Body of pancreas (tissue), 4 donors: ENCODE results near the gene SON. TPM values are rescaled to one million over a fixed set of nuclear protein-coding genes. Genes with fewer than 3 reads are reported as not detected.
"Not testable (repeated sequence)": the region's sequence is repeated elsewhere in the genome, so short reads cannot be mapped to it uniquely, and the experiment has no call there.

Experiments used
- ATAC-seq: fragments of 150-250 bp; one replicate; pipeline ENCODE4 v1.9.1; 2016
- DNase-seq, 4 donors: peaks; one replicate each; pipeline ENCODE4 v3.0.0-alpha.2; 2019
- H3K27ac ChIP-seq, 4 donors: fragments of 200-600 bp; sonication (generic); 1 replicate in 3 of 4; 2 replicates in 1 of 4; pipeline versions ENCODE4 v1.5.1 to v1.6.1; 2016 to 2019; ENCODE audit warnings: mild to moderate bottlenecking in 1 of 4, mixed read lengths in 1 of 4, moderate library complexity in 1 of 4
- H3K27me3 ChIP-seq, 2 donors: fragments of 200-600 bp; sonication (generic); one replicate each; pipeline ENCODE4 v1.6.0; 2016; ENCODE audit warnings: mild to moderate bottlenecking in 1 of 2
- H3K36me3 ChIP-seq, 2 donors: fragments of 200-600 bp; sonication (generic); replicated peaks in 1 of 2; 2 replicates each; pipeline ENCODE4 v1.5.1; 2016; ENCODE audit warnings: low read depth in 2 of 2; ENCODE audit not compliant: insufficient read depth in 1 of 2
- H3K4me1 ChIP-seq: fragments of 200-600 bp; sonication (generic); one replicate; pipeline ENCODE4 v1.6.0; 2016
- H3K4me3 ChIP-seq, 2 donors: fragments of 200-600 bp; sonication (generic); 1 replicate in 1 of 2; 2 replicates in 1 of 2; pipeline ENCODE4 v1.5.1; 2016 to 2019
- H3K9me3 ChIP-seq, 3 donors: fragments of 200-600 bp; sonication (generic); 1 replicate in 2 of 3; 2 replicates in 1 of 3; pipeline ENCODE4 v1.5.1; 2016
- POLR2A ChIP-seq, 3 donors: fragments of 450-650 bp; IDR thresholded peaks; one replicate each; pipeline ENCODE4 v1.6.1; 2016; ENCODE audit warnings: antibody characterized with exemption in 3 of 3, mild to moderate bottlenecking in 2 of 3
- WGBS, 2 donors: methylation state at CpG; one replicate each; pipeline ENCODE4 v1.1.5; 2017; 5-methylcytosine and 5-hydroxymethylcytosine counted together
- intact Hi-C: fragments of 100-400 bp; cut with DNase I; formaldehyde crosslinking; loops from one replicate; pipeline ENCODE4 v1.15.1; 2023
- total RNA-seq, 2 donors: library from RNA; depleted of rRNA; stranded (reverse); fragments of >200 nt; gene quantifications; one replicate each; pipeline ENCODE4 v1.1.0, GENCODE V29; 2016
- TF ChIP-seq, protein P1 (sequence below), 7 experiments: fragments of 450-650 bp in 4 of 7; fragments of 200-600 bp in 3 of 7; sonication (generic) in 3 of 7; IDR thresholded peaks; one replicate each; pipeline ENCODE4 v1.5.1; 2016 to 2019; ENCODE audit warnings: antibody characterized with exemption in 7 of 7

The SON gene
- total RNA-seq, 2 donors from 2014 or later, result 118 to 235 TPM

DNA sequence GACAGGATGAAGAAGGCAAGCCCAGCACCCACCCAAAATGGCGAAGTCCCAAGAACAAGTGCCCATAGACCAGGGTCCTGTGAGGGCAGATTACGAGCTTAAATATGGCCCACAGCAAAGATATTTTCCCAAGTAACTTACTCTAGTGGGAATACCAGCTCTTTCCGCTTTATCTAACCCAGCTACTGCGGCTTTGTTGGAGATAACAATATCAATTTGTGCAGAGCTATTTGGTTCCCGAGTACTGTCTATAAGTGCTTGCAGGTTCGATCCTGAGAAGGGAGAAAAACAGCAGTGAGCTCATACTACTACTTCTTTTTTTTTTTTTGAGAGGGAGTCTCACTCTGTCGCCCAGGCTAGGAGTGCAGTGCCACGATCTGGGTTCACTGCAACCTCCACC, 37.0 kb upstream of the SON start:
- peaks cover 0 to 24% of the 10 kb centered on the region in 2 donors for H3K36me3 ChIP-seq
- H3K4me3 ChIP-seq, result no peak overlapping the region
- TF ChIP-seq, protein P1, sequence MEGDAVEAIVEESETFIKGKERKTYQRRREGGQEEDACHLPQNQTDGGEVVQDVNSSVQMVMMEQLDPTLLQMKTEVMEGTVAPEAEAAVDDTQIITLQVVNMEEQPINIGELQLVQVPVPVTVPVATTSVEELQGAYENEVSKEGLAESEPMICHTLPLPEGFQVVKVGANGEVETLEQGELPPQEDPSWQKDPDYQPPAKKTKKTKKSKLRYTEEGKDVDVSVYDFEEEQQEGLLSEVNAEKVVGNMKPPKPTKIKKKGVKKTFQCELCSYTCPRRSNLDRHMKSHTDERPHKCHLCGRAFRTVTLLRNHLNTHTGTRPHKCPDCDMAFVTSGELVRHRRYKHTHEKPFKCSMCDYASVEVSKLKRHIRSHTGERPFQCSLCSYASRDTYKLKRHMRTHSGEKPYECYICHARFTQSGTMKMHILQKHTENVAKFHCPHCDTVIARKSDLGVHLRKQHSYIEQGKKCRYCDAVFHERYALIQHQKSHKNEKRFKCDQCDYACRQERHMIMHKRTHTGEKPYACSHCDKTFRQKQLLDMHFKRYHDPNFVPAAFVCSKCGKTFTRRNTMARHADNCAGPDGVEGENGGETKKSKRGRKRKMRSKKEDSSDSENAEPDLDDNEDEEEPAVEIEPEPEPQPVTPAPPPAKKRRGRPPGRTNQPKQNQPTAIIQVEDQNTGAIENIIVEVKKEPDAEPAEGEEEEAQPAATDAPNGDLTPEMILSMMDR (IDR thresholded peaks at IDR 0.05), result no peak
- no peak for TF ChIP-seq POLR2A (IDR thresholded peaks at IDR 0.05)
- intact Hi-C loops, result no loop called here
- no peak for ATAC-seq
- H3K9me3 ChIP-seq, result no peaks in the 10 kb centered on the region
- H3K4me1 ChIP-seq, result no peaks in the 10 kb centered on the region
- no peaks in the 10 kb centered on the region for H3K27me3 ChIP-seq
- WGBS, 2 donors, result 93 to 97% methylated on average over 8 of the region's 8 CpGs
- DNase-seq, result no peak
- no peak overlapping the region for H3K27ac ChIP-seq

DNA sequence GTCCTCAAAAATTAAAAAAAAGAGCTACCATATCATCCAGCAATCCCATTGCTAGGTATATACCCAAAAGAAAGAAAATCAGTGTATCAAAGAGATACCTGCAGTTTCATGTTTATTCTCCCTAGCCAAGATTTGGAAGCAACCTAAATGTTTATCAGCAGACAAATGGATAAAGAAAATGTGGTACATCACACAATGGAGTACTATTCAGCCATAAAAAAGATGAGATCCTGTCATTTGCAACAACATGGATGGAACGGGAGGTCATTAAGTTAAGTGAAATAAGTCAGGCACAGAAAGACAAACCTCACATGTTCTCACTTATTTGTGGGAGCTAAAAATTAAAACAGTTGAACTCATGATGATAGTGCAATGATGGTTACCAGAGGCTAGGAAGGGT, 35.8 kb upstream of the SON start:
- H3K27ac ChIP-seq, H3K4me1 ChIP-seq, H3K9me3 ChIP-seq, H3K4me3 ChIP-seq, H3K27me3 ChIP-seq, ATAC-seq, DNase-seq, intact Hi-C loops: not testable (repeated sequence)
- 94 to 100% methylated on average over 1 of the region's 1 CpG for WGBS, 2 donors
- H3K36me3 ChIP-seq, result peaks cover 0 to 27% of the 10 kb centered on the region in 2 donors

DNA sequence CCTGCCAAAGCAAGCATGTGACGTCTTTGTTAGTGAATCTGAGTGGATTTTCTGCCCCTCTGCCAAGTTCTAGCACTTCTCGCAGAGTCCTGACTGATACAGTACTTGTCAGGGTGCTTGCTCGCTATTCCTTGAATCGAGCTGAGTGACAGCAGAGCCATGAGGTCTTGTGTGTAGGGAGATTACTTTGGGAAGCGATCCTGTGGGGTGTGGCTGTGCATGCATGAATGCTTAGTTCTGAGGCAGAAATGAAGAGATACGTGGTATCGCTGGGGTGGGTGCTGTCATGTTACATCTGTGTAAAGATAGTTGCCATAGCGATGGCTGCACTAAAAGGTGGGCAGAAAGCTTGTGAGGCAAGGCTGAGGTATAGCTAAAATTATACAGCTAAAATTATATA, 32.0 kb upstream of the SON start:
- Histone ChIP-seq H3K4me3 (no peak overlapping the region), H3K27ac (no peak overlapping the region), H3K4me1 (no peaks in the 10 kb centered on the region), H3K9me3 (no peaks in the 10 kb centered on the region), H3K36me3 (peaks cover 0 to 32% of the 10 kb centered on the region in 2 donors), H3K27me3 (no peaks in the 10 kb centered on the region)
- intact Hi-C loops, result no loop called here
- TF ChIP-seq, protein P1 (IDR thresholded peaks at IDR 0.05), result no peak
- no peak for TF ChIP-seq POLR2A (IDR thresholded peaks at IDR 0.05)
- 95 to 96% methylated on average over 8 of the region's 8 CpGs for WGBS, 2 donors
- no peak for DNase-seq
- no peak for ATAC-seq

- Histone ChIP-seq H3K9me3 (no peaks in the 10 kb centered on the region), H3K36me3 (peaks cover 0 to 36% of the 10 kb centered on the region in 2 donors), H3K4me1 (no peaks in the 10 kb centered on the region), H3K27ac (no peak overlapping the region), H3K27me3 (no peaks in the 10 kb centered on the region), H3K4me3 (no peak overlapping the region)
- DNase-seq (no peak), ATAC-seq (no peak)
- WGBS, 2 donors, result 95 to 96% methylated on average over 4 of the region's 4 CpGs
- TF ChIP-seq, protein P1 (IDR thresholded peaks at IDR 0.05), result no peak
- no peak for TF ChIP-seq POLR2A (IDR thresholded peaks at IDR 0.05)
- intact Hi-C loops, result no loop called here
Observed at GRCh38 chr21:33511639-33512038, 31.2 kb upstream of the SON start.

GRCh38 chr21:33512481-33512880, 30.4 kb upstream of the SON start:
- no peak for ATAC-seq
- no peaks in the 10 kb centered on the region for H3K27me3 ChIP-seq
- intact Hi-C loops, result no loop called here
- peaks cover 7 to 42% of the 10 kb centered on the region in 2 donors for H3K36me3 ChIP-seq
- WGBS, 2 donors, result 98% methylated on average over 3 of the region's 3 CpGs
- no peaks in the 10 kb centered on the region for H3K4me1 ChIP-seq
- H3K4me3 ChIP-seq, result no peak overlapping the region
- DNase-seq, result no peak
- no peaks in the 10 kb centered on the region for H3K9me3 ChIP-seq
- TF ChIP-seq, protein P1 (IDR thresholded peaks at IDR 0.05), result no peak
- TF ChIP-seq POLR2A (IDR thresholded peaks at IDR 0.05), result no peak
- no peak overlapping the region for H3K27ac ChIP-seq
